GM19099 (cell line): ENCODE results near the gene KLHDC7B.

Experiments used
- POLR2A ChIP-seq: IDR thresholded peaks from 3 replicates; pipeline ENCODE4 v1.6.1; 2011; ENCODE audit warnings: low read depth; ENCODE audit not compliant: insufficient read length; ENCODE audit errors: extremely low read depth

Gene KLHDC7B

DNA sequence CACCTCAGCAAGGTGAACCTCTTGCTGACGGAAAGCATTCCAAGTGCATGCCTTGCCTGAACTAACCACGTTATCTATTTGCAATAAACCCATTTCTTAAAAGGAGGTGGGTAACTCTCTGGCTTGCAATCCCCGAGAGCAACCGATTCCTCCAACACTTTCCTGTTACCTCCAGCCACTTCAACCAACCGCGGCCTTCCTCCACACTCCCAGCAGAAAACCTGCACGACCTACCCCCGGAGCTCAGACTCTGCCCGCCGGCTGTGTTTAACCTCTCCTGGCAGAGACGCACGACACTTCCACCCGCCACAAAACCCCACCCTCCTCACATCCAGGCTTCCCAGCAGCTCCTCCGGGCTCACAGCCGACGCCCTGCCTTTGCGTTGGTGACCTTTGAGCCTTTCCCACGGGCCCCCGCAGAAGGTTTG, 21.0 kb upstream of the KLHDC7B start:
- TF ChIP-seq POLR2A: no peak

DNA sequence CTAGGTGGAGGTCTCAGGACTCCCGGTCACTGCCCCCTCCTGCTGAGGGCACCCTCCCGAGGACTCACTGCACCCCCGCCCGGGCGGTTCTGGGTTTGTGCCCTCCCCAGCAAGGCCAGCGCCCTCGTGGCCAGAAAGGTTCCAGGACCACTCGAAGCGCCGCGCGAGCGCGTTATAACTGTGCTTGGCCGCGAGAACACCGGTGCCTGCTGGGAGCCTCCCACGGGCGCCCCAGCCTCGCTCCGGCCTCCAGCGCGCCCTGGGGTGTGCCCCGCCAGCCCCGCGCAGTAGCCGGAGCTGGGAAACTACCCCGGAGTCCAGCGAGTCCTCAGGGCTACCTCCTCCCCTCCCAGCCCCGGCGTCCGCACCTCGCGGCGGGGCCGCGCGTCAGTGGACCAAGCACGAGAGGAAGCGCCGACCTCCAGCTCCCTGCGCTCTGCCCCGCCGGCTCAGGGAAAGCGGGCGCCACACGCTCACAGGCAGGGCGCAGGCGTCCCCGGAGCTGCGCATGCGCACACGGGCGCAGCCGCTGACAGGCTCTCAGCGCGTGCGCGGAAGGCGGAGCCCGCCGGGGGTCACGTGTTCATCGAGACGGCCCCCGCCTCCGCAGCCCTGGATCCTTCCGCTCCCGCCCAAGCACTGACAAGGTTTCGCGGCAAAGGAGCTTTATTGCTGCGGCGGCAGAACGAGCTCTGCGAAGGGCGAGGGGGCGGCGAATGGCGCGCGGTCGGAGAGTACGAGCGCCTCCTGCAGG, 20.4 kb upstream of the KLHDC7B start, which contains the start of gene SCO2:
Gene SCO2, minus strand, starts transcription at position 495 of the 754 bp plus-strand sequence. CDS start 1,187 bp downstream, outside the sequence.
- TF ChIP-seq POLR2A: peak; percentile 87

DNA sequence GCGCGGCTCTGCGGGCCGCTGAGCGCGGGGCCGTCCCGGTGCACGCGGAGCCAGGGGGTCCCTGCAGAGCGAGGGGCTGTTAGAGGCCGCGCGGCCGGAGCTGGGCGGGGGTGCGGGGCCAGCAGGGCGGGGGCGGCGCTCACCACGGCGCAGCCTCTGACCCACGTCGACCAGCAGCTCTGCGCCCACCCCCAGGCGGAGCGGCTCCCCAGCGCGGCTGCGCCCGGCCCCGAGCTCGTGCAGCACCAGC, 19.9 kb upstream of the KLHDC7B start:
- no peak for TF ChIP-seq POLR2A

DNA sequence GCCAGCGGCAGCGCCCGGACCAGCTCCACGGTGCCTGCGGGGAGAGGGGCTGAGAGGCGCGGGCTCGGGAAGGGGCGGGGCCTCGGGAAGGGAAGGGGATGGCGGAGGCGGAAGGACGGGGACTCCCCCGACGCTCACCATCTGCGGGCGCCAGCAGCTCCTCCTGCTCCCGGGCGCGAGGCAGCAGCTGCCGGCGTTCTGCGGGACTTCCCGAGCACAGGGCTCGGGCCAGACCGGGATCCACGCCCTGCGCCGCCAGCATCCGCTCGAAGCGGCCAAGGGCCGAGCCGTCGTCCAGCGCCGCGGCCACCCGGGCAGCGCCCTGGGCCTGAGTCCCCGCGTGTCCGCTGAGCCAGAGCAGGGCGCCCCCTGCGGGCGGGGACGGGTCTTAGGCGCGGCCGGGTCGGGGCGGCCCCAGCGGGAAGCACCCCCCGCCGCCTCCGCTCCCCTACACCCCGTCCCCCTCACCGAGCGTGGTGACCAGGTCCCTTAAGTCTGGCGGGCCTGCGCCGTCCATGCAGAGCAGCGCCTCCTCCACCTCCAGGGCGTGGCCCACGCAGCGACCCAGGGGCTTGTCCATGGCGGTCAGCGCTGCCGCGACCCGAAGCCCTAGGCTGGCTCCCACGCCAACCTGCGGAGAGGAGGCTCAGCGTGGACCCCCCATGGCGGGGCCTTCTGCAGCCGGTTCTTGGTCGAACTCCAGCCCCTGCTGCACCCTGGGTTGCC, 19.4 kb upstream of the KLHDC7B start:
- TF ChIP-seq POLR2A: peak; percentile 70

DNA sequence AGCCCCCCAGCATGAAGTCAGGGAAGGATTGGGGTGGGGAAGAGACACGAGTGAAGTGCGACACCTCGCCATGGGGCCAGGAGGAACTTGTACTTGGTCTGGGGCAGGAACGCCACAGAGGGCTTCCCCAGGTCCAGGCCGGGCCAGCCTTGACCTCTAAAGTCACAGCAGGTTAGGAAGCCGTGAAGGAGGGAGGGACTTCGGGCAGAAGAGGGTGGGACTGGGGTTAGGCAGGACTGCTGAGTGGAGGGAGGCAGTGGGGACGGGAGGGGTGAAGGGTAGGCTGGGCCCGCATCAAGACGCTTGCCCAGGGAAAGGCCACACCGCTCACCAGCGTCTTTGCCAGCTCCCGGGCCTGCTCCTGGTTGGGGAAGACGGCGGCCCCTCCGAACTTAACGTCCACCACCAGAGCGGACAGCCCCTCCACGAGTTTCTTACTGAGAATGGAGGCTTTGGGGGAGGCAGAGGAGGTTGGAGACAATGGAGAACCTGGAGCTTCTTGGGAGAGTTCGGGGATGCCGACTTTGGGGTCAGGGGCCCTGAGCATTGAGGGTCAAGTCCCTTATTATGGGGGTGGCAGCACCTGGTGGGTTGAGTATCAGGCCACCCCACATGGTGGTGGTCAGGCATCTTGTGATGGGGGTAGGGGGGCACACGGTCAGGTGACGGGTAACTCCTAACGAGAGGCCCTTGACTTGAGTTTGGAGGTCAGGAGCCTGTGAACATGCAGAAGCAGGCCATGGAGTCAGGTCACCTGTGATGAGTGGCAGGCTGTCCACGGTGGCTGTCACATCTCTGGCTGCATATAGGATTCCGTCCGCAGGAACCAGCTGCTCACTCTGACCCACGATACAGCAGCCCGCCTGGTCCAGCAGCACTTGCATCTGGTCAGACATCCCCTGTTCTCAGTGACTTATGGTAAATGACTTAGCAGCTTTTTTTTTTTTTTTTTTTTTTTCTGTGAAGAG, 18.6 kb upstream of the KLHDC7B start:
- TF ChIP-seq POLR2A: peak; percentile 5

DNA sequence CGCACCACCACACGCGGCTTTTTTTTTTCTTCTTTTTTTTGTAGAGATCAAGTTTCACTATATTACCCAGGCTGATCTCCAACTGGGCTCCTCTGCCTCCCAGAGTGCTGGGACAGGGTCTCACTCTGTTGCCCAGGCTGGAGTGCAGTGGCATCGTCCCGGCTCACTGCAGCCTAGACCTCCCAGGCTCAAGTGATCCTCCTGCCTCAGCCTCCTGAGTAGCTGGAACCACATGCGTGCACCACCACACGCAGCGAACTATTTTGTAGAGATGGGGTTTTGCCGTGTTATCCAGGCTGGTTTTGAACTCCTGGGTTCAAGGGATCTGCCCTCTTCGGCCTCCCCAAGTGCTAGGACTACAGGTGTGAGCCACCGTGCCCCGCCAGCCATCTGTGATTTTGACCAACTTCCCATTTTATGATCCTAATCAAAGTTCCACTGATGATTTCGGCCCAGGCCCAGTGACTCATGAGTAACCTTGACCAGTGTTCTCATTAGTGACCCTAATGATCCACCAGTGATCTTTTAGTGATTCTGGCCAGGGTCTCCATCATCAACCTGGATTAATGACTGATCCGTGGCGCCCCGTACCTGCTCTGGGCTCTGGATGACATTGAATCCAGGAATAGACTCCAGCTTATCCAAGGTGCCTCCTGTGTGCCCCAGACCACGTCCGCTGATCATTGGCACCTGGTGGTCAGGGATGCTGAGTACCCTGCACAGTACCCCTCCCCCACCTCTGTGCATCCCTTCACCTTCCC, 17.6 kb upstream of the KLHDC7B start:
- TF ChIP-seq POLR2A: peak; percentile 21

DNA sequence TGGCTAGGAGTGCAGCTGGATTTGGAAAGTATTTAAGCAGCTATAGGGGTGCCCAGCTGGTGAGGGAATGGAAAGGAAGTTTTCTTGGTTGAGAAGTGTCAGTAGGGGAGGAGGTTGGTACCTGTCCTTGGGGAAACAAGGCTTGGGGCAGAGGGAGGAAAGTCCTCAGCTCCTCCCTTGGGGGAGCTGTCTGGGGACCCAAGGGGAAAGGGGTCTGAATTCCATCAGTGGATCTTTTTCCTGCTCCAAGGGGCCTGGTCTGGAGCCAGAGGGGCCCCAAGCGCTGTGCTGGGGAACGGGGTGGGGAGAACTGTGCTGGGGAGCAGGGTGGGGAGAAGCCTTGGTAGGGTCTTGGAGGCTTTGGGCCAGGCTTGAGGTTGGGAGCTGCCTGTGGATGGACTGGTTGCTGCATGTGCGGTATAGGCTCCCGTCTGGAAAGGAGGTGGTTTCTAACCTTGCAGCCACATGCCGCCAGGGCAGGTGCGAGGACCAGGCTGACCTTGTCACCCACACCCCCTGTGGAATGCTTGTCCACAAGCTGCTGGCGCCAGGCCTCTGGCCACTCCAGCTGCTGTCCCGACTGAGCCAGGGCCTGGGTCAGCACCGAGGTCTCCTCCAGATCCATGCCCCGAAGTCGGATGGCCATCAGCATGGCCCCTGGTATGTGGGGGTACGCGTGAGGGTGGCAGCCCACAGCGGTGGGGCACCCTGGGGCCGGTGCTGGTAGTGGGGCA, 16.9 kb upstream of the KLHDC7B start:
- TF ChIP-seq POLR2A: peak; percentile 29

DNA sequence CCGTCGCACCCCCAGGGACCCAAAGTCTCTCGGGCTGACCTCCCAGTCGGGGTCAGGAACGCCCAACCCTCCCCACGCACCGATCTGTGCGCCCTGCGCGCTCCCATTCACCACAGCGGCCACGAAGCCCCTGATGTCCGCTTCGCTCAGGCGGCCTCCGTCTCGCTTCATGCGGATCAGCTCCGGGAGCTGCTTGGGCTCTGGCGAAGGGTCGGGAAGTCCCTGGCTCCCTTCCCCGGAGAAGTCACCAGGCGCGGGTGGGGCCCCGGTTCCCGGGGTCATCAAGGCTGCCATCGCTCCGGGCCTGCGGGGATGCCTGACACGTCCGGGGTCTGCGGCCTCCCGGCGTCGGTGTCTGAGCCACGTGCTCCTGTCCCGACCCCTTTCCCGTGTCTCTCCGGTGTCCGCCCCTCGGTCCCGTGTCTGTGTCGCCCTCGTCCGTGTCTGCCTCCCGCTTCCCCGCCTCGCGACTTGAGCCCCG, 16.2 kb upstream of the KLHDC7B start:
- TF ChIP-seq POLR2A: no peak

DNA sequence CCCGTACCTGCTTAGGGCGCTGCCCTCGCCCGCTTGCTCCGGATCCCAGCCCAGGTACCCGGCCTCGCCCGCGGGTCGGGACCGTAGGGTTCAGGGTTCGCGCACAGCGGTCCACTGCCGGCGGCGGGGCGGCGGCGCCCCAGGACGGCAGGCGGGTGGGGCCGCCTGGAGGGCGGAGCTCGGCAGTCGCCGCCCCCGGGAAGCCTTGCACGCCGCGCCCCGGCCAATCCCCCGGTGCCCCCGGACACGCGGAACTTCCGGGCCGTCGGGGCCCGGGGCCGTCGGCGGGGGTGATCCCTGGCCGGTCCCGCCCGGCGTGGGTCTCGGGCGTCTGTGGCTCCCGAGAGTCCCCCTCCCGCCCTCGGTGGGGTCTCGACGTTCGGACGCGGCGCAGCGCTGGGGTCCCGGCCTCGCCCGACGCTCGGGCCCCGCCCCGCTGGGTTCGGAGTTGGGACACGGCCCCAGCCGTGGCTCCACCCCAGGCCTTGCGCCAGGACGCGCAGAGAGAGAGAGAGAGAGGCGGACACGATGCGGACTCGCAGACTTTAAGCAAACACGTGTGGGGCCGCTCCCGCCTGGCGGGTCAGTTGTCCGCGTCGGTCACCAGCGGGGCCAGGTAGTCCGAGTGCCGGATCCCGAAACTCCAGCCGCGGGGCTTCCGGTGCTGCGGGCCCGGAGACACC, 15.7 kb upstream of the KLHDC7B start, which contains the start of gene TYMP:
Gene TYMP, minus strand, starts transcription at position 116 of the 683 bp plus-strand sequence. CDS start 303 bp downstream, outside the sequence.
- TF ChIP-seq POLR2A: peak; percentile 62

DNA sequence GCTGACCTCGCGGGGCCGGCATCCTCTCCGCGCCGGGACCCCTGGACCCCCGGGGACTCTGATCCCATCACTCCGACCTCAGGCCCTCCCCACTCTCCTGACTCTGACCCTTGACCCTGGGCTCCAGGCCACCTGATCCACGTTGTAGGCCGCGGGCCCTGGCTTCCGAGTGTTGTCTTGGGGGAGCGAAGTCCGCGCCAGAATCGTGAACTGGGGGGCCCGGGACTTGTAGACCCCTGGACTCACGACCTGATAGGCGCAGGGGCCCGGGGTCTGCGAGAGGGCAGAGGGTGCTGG, 15.2 kb upstream of the KLHDC7B start:
- no peak for TF ChIP-seq POLR2A

DNA sequence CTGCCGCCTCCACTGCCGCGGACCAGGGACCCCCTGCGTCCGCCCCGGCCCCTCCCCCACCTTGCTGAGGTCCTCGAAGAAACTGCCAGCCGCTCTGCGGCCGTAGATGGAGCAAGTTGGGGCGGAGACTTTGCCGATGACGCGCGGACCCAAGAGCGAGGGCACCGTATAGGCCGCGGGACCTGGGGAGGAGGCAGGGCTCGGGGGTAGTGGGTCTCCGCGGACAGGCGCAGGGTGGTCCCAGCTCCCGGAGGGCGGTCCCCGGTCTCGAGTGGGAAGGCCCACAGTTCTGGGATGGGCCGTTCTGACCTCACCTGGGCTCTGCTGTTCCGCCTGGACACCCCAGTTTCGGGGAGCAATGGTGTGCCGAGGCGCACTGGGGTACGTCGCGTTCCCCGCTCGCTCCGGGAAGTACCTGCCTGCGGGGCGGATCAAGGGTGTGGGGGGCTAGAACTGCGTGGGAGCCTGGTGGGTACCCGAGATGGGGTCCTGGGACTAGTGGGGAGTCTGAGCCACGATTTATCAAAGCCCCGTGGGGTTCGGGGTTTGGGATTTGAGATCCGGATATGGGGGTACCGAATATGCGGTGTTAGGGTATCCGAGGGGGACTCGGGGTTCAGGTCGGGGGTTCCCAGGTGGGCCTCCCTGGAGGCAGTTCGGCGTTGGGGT, 14.7 kb upstream of the KLHDC7B start:
- peak; percentile 73 for TF ChIP-seq POLR2A

DNA sequence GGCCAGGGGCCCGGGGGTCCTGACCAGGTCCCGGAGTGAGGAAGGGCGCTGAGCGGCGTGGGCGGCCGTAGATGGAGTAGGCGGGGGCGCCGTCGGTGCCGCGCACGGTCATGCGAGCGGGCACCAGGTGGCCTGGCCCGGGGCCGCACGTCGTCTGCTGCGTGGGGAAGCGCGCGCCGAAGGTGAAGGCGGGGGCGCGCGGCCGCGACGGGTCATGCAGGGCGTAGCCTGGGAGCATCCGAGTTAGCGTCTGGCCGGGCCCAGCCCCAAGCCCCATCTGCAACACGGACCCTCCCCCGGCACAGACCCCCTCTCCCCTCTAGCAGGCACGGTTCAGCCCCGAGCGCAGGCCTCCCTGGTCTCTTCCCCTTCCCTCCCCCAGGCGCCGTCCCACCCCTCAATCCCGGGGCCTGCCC, 14.1 kb upstream of the KLHDC7B start:
- TF ChIP-seq POLR2A: peak; percentile 69

DNA sequence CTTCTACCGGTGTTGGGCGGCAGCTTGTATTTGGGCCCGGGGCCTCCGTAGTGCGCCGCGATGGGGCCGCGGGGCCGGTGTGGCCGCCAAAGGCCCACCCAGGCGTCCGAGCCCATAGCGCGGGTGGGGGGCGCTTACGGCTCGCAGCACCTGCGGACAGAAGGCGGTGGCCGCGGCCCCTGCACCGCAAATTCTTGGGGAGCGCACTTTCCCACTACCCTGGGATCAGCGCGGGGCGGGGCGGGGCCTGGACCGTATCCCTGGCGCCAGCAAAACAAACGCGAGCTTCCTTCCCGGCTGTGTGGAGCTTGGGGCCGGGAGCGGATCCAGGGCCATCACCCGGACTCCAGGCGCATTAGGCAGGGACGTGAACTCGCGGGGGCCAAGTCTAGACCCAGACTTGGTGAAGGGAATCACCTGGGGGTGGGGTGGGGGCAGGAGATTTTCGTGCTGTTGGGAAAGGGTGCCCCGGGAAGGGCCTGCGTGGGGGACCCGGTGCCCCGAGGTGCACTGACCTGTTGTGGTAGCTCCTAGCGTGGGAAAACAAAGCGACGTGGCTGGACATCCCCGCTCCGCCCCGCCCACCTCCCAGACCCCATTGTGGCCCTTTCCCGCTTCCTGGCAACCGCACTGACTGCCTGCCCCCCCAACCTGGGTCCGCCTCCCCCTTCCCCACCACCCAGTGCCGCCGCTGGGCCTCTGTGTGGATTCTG, 13.6 kb upstream of the KLHDC7B start:
- peak; percentile 38 for TF ChIP-seq POLR2A
